SU-DHL-6 (cell line): ENCODE measurements around the gene CDK14.

Experiments used
- H2AFZ ChIP-seq: fragments of 200-600 bp; sonication (generic); 2 replicates; pipeline ENCODE4 v1.6.1; 2014; ENCODE audit warnings: low read depth, mild to moderate bottlenecking, moderate library complexity, mixed read lengths, antibody characterized with exemption, low read length; ENCODE audit not compliant: severe bottlenecking
- H3F3A ChIP-seq: fragments of 200-600 bp; shearing (Covaris generic); 2 replicates; pipeline ENCODE4 v1.6.0; 2016; ENCODE audit warnings: antibody characterized with exemption, mild to moderate bottlenecking; ENCODE audit not compliant: insufficient read depth
- H3K27ac ChIP-seq: fragments of 200-600 bp; sonication (generic); 2 replicates; pipeline ENCODE4 v1.5.1; 2016; ENCODE audit warnings: low read depth, mild to moderate bottlenecking, low read length, moderate library complexity, mixed read lengths
- H3K27me3 ChIP-seq: fragments of 200-600 bp; sonication (generic), shearing (Covaris generic); 2 replicates; pipeline ENCODE4 v1.6.0; 2014; ENCODE audit warnings: mild to moderate bottlenecking, low read length
- H3K36me3 ChIP-seq: fragments of 200-600 bp; sonication (generic); 2 replicates; pipeline ENCODE4 v1.6.1; 2014; ENCODE audit warnings: mild to moderate bottlenecking, low read length, mixed read lengths
- H3K4me2 ChIP-seq: fragments of 300-600, 200-600 bp; shearing (Covaris generic), sonication (generic); 2 replicates; pipeline ENCODE4 v1.6.0; 2014; ENCODE audit warnings: low read length, low read depth, mild to moderate bottlenecking; ENCODE audit not compliant: poor library complexity, severe bottlenecking
- H3K4me3 ChIP-seq: fragments of 200-600 bp; sonication (generic); 2 replicates; pipeline ENCODE4 v1.5.1; 2014; ENCODE audit warnings: antibody characterized with exemption, low read length, mild to moderate bottlenecking, mixed read lengths; ENCODE audit not compliant: insufficient read depth, poor library complexity, severe bottlenecking
- H3K79me2 ChIP-seq: fragments of 200-600 bp; sonication (generic); 2 replicates; pipeline ENCODE4 v1.6.1; 2014; ENCODE audit warnings: mild to moderate bottlenecking, low read length, moderate library complexity; ENCODE audit not compliant: insufficient read depth
- H3K9ac ChIP-seq: fragments of 200-600 bp; sonication (generic); 2 replicates; pipeline ENCODE4 v1.7.0; 2014; ENCODE audit warnings: mild to moderate bottlenecking, low read length
- H3K9me2 ChIP-seq: fragments of 200-600 bp; sonication (generic); replicated peaks from 2 replicates; pipeline ENCODE4 v1.6.1; 2014; ENCODE audit warnings: low read length; ENCODE audit not compliant: insufficient read depth
- H3K9me3 ChIP-seq: fragments of 200-600 bp; sonication (generic); 2 replicates; pipeline ENCODE4 v1.6.1; 2014; ENCODE audit warnings: low read length, mixed read lengths; ENCODE audit not compliant: insufficient read depth
- H4K20me1 ChIP-seq: fragments of 200-600 bp; sonication (generic); 2 replicates; pipeline ENCODE4 v1.6.1; 2014; ENCODE audit warnings: low read depth, mild to moderate bottlenecking, antibody characterized with exemption, low read length, moderate library complexity, mixed read lengths
- EZH2phosphoT487 ChIP-seq: fragments of 200-600 bp; sonication (generic), shearing (Covaris generic); conservative IDR thresholded peaks from 2 replicates; pipeline ENCODE4 v1.6.1; 2018; ENCODE audit warnings: mild to moderate bottlenecking, antibody characterized with exemption, low read length, moderate library complexity, mixed read lengths
- TF ChIP-seq, protein P1 (sequence below): fragments of 200-600 bp; sonication (generic); IDR thresholded peaks from one replicate; pipeline ENCODE4 v1.5.1; 2017; ENCODE audit warnings: antibody characterized with exemption, mild to moderate bottlenecking, low read length, moderate library complexity; ENCODE audit not compliant: insufficient read depth, poor library complexity, severe bottlenecking

The CDK14 gene

DNA sequence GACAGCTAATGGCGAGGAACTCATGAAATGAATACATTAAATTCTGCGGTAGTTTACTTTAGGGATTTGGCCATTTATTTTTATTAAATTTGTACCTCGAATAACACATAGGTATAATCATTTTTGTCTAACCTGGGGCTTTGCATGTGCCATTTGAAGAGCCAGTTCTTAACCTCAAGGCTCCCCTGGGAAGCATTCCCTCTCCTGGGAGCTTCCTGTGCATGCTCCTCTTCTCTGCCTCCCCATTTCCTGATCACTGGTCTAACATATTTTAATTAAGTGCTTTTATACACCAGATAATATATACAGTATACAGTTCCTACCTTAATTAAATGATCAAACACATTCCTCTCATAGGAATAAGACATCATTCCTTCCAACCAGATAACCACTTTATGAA is 484.2 kb downstream of the CDK14 start:
- Histone ChIP-seq H3K36me3 (no peaks in the 10 kb centered on the region), H4K20me1 (no peaks in the 10 kb centered on the region), H3K4me2 (no peak overlapping the region), H3K9me3 (no peaks in the 10 kb centered on the region), H3K9me2 (no peaks in the 10 kb centered on the region), H3K27me3 (no peaks in the 10 kb centered on the region), H3K79me2 (no peaks in the 10 kb centered on the region), H3K9ac (no peak overlapping the region), H3K27ac (no peak overlapping the region), H2AFZ (no peak overlapping the region), H3F3A (peaks cover 31% of the 10 kb centered on the region; the same call in 1 of the 2 replicates), H3K4me3 (no peak overlapping the region)
- TF ChIP-seq EZH2phosphoT487 = no peak
- TF ChIP-seq, protein P1, sequence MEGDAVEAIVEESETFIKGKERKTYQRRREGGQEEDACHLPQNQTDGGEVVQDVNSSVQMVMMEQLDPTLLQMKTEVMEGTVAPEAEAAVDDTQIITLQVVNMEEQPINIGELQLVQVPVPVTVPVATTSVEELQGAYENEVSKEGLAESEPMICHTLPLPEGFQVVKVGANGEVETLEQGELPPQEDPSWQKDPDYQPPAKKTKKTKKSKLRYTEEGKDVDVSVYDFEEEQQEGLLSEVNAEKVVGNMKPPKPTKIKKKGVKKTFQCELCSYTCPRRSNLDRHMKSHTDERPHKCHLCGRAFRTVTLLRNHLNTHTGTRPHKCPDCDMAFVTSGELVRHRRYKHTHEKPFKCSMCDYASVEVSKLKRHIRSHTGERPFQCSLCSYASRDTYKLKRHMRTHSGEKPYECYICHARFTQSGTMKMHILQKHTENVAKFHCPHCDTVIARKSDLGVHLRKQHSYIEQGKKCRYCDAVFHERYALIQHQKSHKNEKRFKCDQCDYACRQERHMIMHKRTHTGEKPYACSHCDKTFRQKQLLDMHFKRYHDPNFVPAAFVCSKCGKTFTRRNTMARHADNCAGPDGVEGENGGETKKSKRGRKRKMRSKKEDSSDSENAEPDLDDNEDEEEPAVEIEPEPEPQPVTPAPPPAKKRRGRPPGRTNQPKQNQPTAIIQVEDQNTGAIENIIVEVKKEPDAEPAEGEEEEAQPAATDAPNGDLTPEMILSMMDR = no peak

DNA sequence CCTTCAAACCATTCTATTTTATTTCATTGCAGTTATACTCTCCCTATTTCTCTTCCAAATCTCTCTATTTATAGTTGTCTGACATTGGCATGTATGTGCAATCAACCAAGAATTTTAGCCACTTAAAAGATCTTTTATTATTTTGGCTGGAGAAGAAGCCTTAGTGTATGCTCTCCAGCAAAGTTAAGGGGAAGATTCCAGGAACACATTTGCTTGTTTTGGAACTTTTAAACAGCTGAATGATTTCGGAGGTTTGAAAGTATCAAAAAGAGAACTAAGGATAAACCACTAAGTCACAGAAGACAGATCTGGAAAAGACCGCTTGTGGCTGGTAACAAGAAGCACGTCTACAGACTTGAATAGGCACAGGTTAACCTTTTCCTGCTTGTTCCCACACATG is 485.9 kb downstream of the CDK14 start:
- H4K20me1 ChIP-seq = no peaks in the 10 kb centered on the region
- peaks cover 31% of the 10 kb centered on the region; the same call in 1 of the 2 replicates for H3F3A ChIP-seq
- no peaks in the 10 kb centered on the region for H3K9me2 ChIP-seq
- no peaks in the 10 kb centered on the region for H3K79me2 ChIP-seq
- H3K4me2 ChIP-seq = no peak overlapping the region
- TF ChIP-seq, protein P1 = no peak
- no peak for TF ChIP-seq EZH2phosphoT487
- no peak overlapping the region for H3K27ac ChIP-seq
- no peak overlapping the region for H3K4me3 ChIP-seq
- no peak overlapping the region for H2AFZ ChIP-seq
- no peaks in the 10 kb centered on the region for H3K27me3 ChIP-seq
- H3K36me3 ChIP-seq = no peaks in the 10 kb centered on the region
- no peaks in the 10 kb centered on the region for H3K9me3 ChIP-seq
- H3K9ac ChIP-seq = no peak overlapping the region

DNA sequence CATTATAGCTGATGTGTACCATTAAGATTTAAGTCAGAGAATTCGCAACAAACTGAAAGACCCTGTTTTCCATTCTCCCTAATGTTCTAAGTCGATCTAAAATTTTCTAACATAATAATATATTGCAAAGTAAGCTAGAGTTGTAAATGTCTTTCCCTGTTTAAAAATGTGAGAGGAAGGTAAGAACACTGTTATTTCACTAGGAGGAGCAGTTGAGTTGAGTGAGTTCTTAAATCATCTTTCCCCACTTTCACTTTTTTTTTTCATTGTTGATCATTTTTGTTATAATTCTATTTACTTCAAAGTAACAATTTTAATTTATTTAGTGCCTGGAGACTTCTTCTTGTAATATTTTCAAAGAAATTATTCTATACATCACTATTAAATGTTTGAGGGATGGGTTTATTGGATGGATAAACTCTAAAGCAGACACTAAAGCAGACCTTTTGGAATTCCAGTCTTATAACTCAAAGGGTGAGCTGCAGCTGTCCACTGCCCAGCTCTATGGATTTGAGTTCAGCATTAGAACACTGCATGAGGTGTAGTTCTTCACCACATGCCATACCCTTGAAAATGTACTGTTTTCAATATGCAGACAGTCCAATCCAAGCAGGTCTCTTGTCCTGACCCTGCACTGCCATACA is 486.9 kb downstream of the CDK14 start:
- Histone ChIP-seq H2AFZ (no peak overlapping the region), H3K27me3 (no peaks in the 10 kb centered on the region), H4K20me1 (no peaks in the 10 kb centered on the region), H3K4me2 (no peak overlapping the region), H3K4me3 (no peak overlapping the region), H3K9ac (no peak overlapping the region), H3K9me3 (no peaks in the 10 kb centered on the region), H3K27ac (no peak overlapping the region), H3K79me2 (no peaks in the 10 kb centered on the region), H3K9me2 (no peaks in the 10 kb centered on the region), H3F3A (peaks cover 31% of the 10 kb centered on the region; the same call in 1 of the 2 replicates), H3K36me3 (no peaks in the 10 kb centered on the region)
- TF ChIP-seq EZH2phosphoT487 = no peak
- TF ChIP-seq, protein P1 = peak; percentile 51
